OCI-LY7 (cell line): ENCODE data around the gene VEPH1. TPM values are rescaled to one million over a fixed set of nuclear protein-coding genes. Genes with fewer than 3 reads are reported as not detected.

Experiments used
- BruUV-seq: library from RNA; stranded (reverse); fragments of 400-500 nt; replicated peaks from 2 replicates; lab custom pipeline; 2021; lab: Mats Ljungman, UMichigan
- CTCF ChIA-PET: fragments of 300-600 bp; sonication (Branson Sonifier 250); formaldehyde crosslinking; loops from one replicate; lab custom pipeline; 2022; ENCODE audit warnings: antibody characterized with exemption; ENCODE audit not compliant: unreplicated experiment; lab: Charles Lee
- POLR2A ChIA-PET: fragments of 300-600 bp; sonication (Branson Sonifier 250); formaldehyde crosslinking; loops from one replicate; lab custom pipeline; 2022; ENCODE audit warnings: antibody characterized with exemption; lab: Charles Lee
- DNase-seq: peaks from one replicate; pipeline ENCODE4 v3.0.0-alpha.2; 2015; ENCODE audit warnings: low spot score
- H2AFZ ChIP-seq: fragments of 200-600 bp; sonication (generic), shearing (Covaris generic); 2 replicates; pipeline ENCODE4 v1.6.1; 2014; ENCODE audit warnings: mild to moderate bottlenecking, antibody characterized with exemption, low read length, moderate library complexity
- H3K27ac ChIP-seq: fragments of 200-600 bp; sonication (generic); 2 replicates; pipeline ENCODE4 v1.5.1; 2014; ENCODE audit warnings: mixed run types, low read depth, mild to moderate bottlenecking, moderate library complexity, low read length, inconsistent platforms; ENCODE audit not compliant: poor library complexity, severe bottlenecking
- H3K36me3 ChIP-seq: fragments of 200-600 bp; sonication (generic); 2 replicates; pipeline ENCODE4 v1.6.1; 2014; ENCODE audit warnings: mild to moderate bottlenecking, antibody characterized with exemption, low read length, moderate library complexity, mixed read lengths; ENCODE audit not compliant: insufficient read depth
- H3K4me1 ChIP-seq: fragments of 200-600 bp; sonication (generic); 2 replicates; pipeline ENCODE4 v1.5.1; 2014; ENCODE audit warnings: mild to moderate bottlenecking, low read length; ENCODE audit not compliant: insufficient read depth, poor library complexity, severe bottlenecking
- H3K4me2 ChIP-seq: fragments of 200-600 bp; sonication (generic); 2 replicates; pipeline ENCODE4 v1.6.1; 2014; ENCODE audit warnings: mild to moderate bottlenecking, low read length
- H3K4me3 ChIP-seq: fragments of 200-600 bp; sonication (generic); 2 replicates; pipeline ENCODE4 v1.5.1; 2014; ENCODE audit warnings: mild to moderate bottlenecking, low read depth, low read length; ENCODE audit not compliant: poor library complexity, severe bottlenecking
- H3K79me2 ChIP-seq: fragments of 200-600 bp; sonication (generic); 2 replicates; pipeline ENCODE4 v1.6.1; 2016; ENCODE audit warnings: low read depth, mild to moderate bottlenecking, low read length, moderate library complexity, mixed read lengths; ENCODE audit not compliant: insufficient read depth
- H3K9me2 ChIP-seq: fragments of 200-600 bp; sonication (generic); 2 replicates; pipeline ENCODE4 v1.6.1; 2016; ENCODE audit warnings: mild to moderate bottlenecking, low read length, mixed read lengths; ENCODE audit not compliant: insufficient read depth
- H3K9me3 ChIP-seq: fragments of 200-600 bp; sonication (generic); 2 replicates; pipeline ENCODE4 v1.6.1; 2014; ENCODE audit warnings: mild to moderate bottlenecking, mixed run types, low read length, mixed read lengths
- H4K20me1 ChIP-seq: fragments of 200-600 bp; sonication (generic); 2 replicates; pipeline ENCODE4 v1.6.1; 2014; ENCODE audit warnings: mild to moderate bottlenecking, antibody characterized with exemption, low read length, moderate library complexity, mixed read lengths; ENCODE audit not compliant: insufficient read depth
- EZH2phosphoT487 ChIP-seq: fragments of 200-600 bp; sonication (generic); IDR thresholded peaks from 2 replicates; pipeline ENCODE4 v1.6.1; 2018; ENCODE audit warnings: low read depth, borderline replicate concordance, mild to moderate bottlenecking, mixed run types, antibody characterized with exemption, low read length, moderate library complexity, mixed read lengths
- intact Hi-C: fragments of 100-400 bp; cut with micrococcal nuclease; formaldehyde crosslinking; loops from one replicate; pipeline ENCODE4 v1.10.0; 2022; ENCODE audit not compliant: unreplicated experiment
- total RNA-seq, 2 experiments: library from RNA; depleted of rRNA in 1 of 2; stranded (reverse); fragments of >200 nt in 1 of 2; shearing (Covaris generic) in 1 of 2; gene quantifications; 2 replicates each; pipeline ENCODE4 v1.2.3, GENCODE V29; 2014 to 2022
- TF ChIP-seq, protein P1 (sequence below): fragments of 200-600 bp; sonication (generic); conservative IDR thresholded peaks from 2 replicates; pipeline ENCODE4 v1.5.1; 2014; ENCODE audit warnings: mild to moderate bottlenecking, antibody characterized with exemption, low read length, moderate library complexity, mixed read lengths

VEPH1 gene
- total RNA-seq, 2 experiments from 2014 or later = not detected

DNA sequence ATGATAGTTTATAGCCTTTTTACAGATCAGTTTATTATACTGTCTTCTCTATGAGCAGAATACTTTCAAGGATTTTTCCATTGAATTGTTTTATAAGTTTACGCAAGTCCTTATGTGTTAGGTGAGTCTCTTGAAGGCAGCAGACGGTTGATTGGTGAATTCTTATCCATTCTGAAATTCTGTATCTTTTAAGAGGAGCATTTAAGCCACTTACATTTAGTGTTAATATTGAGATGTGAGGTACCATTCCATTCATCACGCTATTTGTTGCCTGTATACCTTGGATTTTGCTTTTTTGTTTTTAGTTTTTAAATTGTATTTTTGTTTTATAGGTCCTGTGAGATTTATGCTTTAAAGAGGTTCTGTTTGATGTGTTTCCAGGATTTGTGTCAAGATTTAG is 32.5 kb upstream of the VEPH1 start:
- H3K79me2 ChIP-seq = no peaks in the 10 kb centered on the region
- no peaks in the 10 kb centered on the region for H3K4me1 ChIP-seq
- no peak overlapping the region for H3K4me2 ChIP-seq
- no peak overlapping the region for H3K27ac ChIP-seq
- no peaks in the 10 kb centered on the region for H3K9me2 ChIP-seq
- no peak for DNase-seq
- no TSS peak for BruUV-seq
- no peaks in the 10 kb centered on the region for H4K20me1 ChIP-seq
- POLR2A ChIA-PET = no interaction called here
- no peaks in the 10 kb centered on the region for H3K36me3 ChIP-seq
- H3K9me3 ChIP-seq = no peaks in the 10 kb centered on the region
- no peak overlapping the region for H3K4me3 ChIP-seq
- intact Hi-C loops = no loop called here
- TF ChIP-seq, protein P1, sequence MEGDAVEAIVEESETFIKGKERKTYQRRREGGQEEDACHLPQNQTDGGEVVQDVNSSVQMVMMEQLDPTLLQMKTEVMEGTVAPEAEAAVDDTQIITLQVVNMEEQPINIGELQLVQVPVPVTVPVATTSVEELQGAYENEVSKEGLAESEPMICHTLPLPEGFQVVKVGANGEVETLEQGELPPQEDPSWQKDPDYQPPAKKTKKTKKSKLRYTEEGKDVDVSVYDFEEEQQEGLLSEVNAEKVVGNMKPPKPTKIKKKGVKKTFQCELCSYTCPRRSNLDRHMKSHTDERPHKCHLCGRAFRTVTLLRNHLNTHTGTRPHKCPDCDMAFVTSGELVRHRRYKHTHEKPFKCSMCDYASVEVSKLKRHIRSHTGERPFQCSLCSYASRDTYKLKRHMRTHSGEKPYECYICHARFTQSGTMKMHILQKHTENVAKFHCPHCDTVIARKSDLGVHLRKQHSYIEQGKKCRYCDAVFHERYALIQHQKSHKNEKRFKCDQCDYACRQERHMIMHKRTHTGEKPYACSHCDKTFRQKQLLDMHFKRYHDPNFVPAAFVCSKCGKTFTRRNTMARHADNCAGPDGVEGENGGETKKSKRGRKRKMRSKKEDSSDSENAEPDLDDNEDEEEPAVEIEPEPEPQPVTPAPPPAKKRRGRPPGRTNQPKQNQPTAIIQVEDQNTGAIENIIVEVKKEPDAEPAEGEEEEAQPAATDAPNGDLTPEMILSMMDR = no peak
- TF ChIP-seq EZH2phosphoT487 = no peak
- CTCF ChIA-PET = no interaction called here
- no peak overlapping the region for H2AFZ ChIP-seq

- no peak for TF ChIP-seq EZH2phosphoT487
- TF ChIP-seq, protein P1 = no peak
- no peak overlapping the region for H3K4me2 ChIP-seq
- CTCF ChIA-PET = no interaction called here
- no peaks in the 10 kb centered on the region for H3K36me3 ChIP-seq
- no peaks in the 10 kb centered on the region for H3K4me1 ChIP-seq
- H3K9me3 ChIP-seq = no peaks in the 10 kb centered on the region
- H2AFZ ChIP-seq = no peak overlapping the region
- no peaks in the 10 kb centered on the region for H3K9me2 ChIP-seq
- no peak for DNase-seq
- no peak overlapping the region for H3K4me3 ChIP-seq
- no TSS peak for BruUV-seq
- no peaks in the 10 kb centered on the region for H3K79me2 ChIP-seq
- POLR2A ChIA-PET = no interaction called here
- intact Hi-C loops = no loop called here
- no peaks in the 10 kb centered on the region for H4K20me1 ChIP-seq
- no peak overlapping the region for H3K27ac ChIP-seq
Observed at GRCh38 chr3:157534725-157535161, 31.5 kb upstream of the VEPH1 start.

DNA sequence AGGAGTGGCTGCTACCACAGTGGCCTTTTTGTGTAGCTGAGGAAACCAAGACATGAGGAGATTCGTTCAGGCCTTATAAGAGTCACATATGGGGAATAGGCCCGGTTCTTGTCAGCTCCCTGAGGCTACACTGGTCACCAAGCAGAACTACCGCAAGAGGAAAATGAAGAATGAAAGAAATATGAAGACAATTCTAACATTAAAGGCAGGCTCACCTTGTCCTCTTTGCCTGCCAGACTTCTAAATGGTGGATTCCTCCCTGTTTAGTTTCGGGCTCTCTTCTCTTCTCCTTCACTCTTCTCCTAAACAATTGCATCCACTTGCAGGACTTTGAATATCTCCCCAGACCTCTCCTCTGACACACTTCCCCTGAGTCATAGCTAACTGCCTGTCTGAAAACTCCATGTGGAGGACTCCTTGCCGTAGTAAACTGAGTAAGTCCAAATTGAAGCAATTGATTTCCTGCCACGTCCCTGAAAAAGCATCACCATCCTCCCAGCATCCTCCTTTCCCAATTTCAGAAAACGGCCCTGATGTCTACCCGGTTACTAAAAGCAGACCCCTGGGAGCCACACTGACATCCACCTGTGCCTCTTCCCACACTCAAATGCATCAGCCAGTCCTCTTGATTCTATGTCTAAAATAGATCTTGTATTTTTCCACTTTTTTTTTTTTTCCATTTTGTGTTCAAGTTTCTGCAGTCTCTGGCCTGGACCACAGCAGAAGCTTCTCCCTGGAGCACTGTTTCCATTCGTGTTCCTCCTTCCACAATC is 30.3 kb upstream of the VEPH1 start:
- CTCF ChIA-PET = interaction anchor here (0.7 kb wide), 1 partner anchor 9 kb away, joined by 3 read pairs; no protein-coding TSS in a partner anchor
- Histone ChIP-seq H3K4me1 (no peaks in the 10 kb centered on the region), H3K9me3 (no peaks in the 10 kb centered on the region), H3K4me2 (no peak overlapping the region), H3K4me3 (no peak overlapping the region), H3K9me2 (no peaks in the 10 kb centered on the region), H3K27ac (no peak overlapping the region), H3K36me3 (no peaks in the 10 kb centered on the region), H3K79me2 (no peaks in the 10 kb centered on the region), H4K20me1 (no peaks in the 10 kb centered on the region), H2AFZ (peak overlapping the region; percentile 26; the same call in 1 of the 2 replicates)
- intact Hi-C loops = no loop called here
- DNase-seq = no peak
- TF ChIP-seq EZH2phosphoT487 = no peak
- no TSS peak for BruUV-seq
- POLR2A ChIA-PET = interaction anchor here (1.0 to 2.1 kb wide), 2 partner anchors 11 to 40 kb away, joined by 4 to 6 read pairs; no protein-coding TSS in a partner anchor
